Measurements from ENCODE around the gene DNM1L.

DNM1L gene

DNA sequence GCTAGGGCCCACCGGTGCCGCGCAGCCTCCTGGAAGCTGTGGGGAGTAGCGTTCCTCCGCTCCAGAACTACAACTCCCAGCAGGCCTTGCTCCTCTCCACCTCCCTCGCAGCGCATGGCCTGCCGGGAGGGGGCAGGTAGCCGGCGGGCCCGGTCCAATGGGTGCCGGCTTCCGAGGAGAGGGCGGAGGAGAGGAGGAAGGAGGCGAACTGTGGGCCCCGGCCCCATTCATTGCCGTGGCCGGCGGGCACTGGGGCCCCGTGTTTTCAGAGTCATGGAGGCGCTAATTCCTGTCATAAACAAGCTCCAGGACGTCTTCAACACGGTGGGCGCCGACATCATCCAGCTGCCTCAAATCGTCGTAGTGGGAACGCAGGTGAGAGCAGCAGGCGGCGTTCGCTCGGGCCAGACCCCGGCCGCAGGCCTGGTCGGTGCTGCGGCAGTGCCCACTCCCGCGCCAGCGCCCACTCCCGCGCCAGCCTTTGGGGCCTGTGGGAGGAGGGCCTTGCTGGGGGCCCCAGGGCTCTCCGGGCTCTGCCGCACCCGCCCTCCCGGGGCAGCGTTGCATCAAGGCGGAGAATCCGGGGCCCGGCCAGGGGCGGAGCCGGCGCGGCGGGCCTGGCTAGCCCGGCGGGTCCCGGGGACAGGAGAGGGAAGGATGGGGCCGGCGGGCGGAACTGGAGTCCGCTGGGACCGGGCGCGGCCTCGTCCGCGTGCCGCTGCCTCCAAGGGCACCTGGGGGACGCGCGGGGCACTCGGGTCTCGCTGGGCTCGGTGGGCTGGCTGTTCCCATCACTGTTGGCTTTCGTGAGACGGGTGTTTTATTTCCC, at the start of gene DNM1L:
TSS of gene DNM1L (plus strand) at position 211 of the 829 bp plus-strand sequence. CDS start at position 274, 63 bp downstream.
- peak; percentile 85 for DNase-seq

DNA sequence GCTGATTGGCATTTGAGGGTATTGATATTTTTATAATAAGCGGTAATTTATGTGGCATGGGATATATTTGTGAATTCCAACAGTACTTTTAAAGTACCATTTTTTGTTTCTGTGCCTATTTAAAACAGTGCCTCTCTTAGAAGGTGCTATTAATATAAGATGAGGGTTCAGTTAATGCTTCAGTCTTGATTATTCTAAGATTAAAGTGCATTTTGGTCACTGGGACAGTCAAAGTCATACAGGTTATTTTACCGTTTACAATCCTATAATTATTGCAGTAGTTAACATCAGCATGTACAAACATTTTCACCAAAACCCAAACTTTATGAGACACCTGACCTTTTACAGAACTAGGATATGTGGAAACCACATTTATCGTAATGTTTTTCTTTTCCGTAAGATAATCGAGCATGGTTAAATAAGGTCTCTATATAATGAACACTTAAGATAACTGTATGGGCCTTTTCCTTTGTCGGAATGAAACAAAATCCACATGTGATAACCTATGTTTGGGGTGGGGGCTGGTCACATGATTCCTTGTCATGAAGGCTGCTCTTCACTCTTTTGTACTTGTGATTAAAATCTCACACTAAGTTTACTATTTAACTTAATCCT, 37.7 kb upstream of the DNM1L start:
- no peak for DNase-seq

GRCh38 chr12:32644431-32644830, 34.7 kb upstream of the DNM1L start:
- no peak for DNase-seq

DNA sequence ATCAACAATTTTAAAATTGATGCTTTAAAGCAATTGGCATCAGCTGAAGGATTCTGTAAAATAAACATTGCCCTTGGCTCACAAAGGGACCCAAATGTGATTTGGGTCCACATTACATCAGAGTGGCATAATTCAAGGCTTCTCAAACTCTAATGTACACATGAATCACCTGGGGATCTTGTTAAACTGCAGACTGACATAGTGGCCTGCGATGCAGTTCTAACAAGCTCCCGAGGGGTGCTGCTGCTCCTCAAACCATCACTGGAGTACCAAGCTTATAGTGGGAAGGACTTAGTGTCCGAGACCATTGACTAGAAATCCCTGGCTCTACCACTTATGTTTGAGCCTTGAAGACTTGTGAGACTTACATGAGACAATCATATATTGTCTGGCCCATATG, 31.8 kb upstream of the DNM1L start:
- DNase-seq: no peak

- no peak for DNase-seq
These were observed 28.6 kb upstream of the DNM1L start for GRCh38 chr12:32650508-32650907.

- DNase-seq: no peak
These were observed 27.7 kb upstream of the DNM1L start for GRCh38 chr12:32651151-32651955.

DNA sequence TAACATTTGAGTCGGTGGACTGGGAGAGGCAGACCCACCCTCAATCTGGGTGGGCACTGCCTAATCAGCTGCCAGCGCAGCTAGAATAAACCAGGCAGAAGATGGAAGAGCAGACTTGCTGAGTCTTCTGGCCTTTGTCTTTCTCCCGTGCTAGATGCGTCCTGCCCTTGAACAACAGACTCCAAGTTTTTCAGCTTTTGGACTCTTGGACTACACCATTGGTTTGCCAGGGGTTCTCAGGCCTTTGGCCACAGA, 27.2 kb upstream of the DNM1L start:
- DNase-seq: no peak

- DNase-seq: no peak
These were observed 19.1 kb upstream of the DNM1L start for GRCh38 chr12:32659908-32660440.

DNA sequence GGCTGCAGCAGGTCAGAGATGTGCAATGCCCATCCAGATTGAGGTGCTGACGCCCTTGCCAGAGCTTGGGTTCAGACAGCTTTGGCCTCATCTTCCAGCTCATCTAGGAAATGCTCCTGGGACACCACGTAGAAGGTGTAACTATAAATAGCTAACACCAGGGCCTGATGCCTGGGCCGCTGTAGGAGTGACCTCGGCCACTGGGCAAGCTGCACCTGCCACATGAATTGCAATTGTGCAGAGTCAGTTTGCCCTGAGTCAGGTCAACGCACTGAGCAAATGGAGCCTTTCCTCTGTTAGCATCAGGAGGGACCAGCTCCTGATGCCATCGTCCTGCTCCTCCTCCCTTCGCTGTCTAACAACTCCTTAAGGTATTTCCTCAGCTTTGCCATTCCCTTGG, 17.4 kb upstream of the DNM1L start:
- DNase-seq: no peak

GRCh38 chr12:32662665-32663064, 16.4 kb upstream of the DNM1L start:
- no peak for DNase-seq

DNA sequence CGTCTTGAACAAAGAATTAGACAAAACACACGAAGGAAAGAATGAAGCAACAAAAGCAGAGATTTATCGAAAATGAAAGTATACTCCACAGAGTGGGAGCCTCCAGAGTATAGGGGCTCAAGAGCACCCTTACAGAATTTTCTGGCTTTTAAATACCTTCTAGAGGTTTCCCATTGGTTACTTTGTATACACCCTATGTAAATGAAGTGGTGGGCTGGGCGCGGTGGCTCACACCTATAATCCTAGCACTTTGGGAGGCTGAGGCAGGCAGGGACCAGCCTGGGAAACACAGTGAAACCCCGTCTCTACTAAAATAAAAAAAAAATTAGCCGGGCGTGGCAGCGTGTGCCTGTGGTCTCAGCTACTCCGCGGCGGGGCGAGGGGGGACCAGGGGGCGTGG, 13.1 kb upstream of the DNM1L start:
- no peak for DNase-seq

GRCh38 chr12:32669584-32669983, 9.5 kb upstream of the DNM1L start:
- DNase-seq: no peak

- no peak for DNase-seq
These were observed 6.9 kb upstream of the DNM1L start for GRCh38 chr12:32671930-32672780.

- no peak for DNase-seq
These were observed 778 bp downstream of the DNM1L start for GRCh38 chr12:32679920-32680237.

DNA sequence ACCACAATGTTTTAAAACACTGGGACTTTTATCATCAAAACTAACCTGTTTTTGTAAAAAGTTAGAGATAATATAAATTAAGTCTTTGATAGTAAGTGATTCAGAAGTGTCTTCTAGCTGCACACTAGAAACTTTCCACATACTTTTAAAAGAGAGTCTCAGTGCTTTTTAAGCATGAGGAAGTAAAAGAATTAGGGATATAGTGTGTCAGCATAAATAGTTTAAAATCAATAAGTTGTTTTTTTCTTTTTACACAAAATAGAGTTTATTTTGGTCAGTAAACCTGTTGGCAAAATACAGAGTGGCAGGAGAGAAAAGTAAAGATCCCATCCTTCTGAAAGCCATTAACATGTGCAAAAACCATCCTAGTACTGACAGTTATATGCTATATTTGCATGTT, 1.7 kb downstream of the DNM1L start:
- no peak for DNase-seq

- DNase-seq: no peak
These were observed 2.2 kb downstream of the DNM1L start for GRCh38 chr12:32681272-32681671.

GRCh38 chr12:32686340-32686739, 7.2 kb downstream of the DNM1L start:
- no peak for DNase-seq

- DNase-seq: no peak
These were observed 9.7 kb downstream of the DNM1L start for GRCh38 chr12:32688786-32689185.

DNA sequence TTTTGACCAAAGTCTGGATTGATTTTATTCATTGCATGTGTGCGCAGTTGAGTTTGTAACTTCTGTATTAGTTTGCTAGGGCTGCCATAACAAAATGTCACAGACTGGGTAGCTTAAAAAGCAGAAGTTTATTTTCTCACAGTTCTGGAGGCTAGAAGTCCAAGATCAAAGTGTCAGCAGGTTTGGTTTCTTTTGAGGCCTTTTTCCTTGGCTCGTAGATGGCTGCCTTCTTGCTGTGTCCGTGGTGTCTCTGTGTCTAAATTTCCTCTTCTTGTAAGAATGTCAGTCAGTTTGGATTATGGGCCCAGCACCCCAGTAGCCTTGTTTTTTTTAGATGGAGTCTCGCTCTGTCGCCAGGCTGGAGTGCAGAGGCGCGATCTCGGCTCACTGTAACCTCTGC, 11.8 kb downstream of the DNM1L start:
- DNase-seq: no peak

DNA sequence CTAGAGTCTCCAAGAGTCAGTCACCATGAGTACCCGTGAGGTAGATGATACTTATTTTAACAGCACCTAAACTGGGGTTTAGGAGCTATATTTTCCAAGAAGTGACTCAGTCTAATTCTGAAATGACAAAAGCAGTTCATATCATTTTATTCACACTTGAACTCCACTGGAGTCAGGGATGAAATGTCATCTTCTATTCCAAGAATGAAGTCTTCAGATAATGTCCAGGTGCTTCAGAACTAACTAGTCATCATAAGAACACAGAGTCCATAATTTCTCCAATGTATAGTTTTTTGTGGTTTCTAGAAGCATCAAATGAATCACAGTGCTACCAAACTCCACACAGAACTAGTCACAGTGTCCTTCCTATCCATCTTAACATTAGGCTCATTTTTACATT, 13.3 kb downstream of the DNM1L start:
- no peak for DNase-seq

GRCh38 chr12:32693036-32693435, 13.9 kb downstream of the DNM1L start:
- no peak for DNase-seq

DNA sequence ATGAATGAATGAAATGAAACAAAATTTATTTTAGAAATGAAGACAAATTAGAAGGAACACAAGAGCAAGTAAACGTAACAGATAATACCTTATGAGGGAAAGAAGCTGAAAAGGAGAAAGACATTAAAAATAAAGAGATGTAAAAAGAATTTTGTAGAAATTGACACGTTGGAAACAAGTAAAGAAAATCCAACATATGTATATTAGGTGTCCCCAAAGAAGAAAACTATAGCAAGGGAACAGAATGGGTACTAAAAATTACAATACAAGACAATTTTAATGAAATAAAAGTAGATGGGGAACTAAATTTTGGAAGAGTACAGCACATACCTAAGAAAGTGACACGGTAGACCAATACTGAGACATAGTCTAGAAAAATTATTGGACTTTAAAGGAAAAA, 16.7 kb downstream of the DNM1L start:
- DNase-seq: no peak

- no peak for DNase-seq
These were observed 18.3 kb downstream of the DNM1L start for GRCh38 chr12:32697445-32697844.

Data from NCI-H510A (cell line).